WTC11 (cell line): ENCODE data around the gene IL18R1.

ENCODE experiments used
- CTCF ChIP-seq: fragments of 200-600 bp; IDR thresholded peaks from 2 replicates; pipeline ENCODE4 v1.8.0; 2022; ENCODE audit warnings: antibody characterized with exemption
- E2F5 ChIP-seq: sonication (generic); formaldehyde crosslinking; IDR thresholded peaks from 2 replicates; pipeline ENCODE4 v1.8.1; 2022; ENCODE audit warnings: mild to moderate bottlenecking, moderate library complexity, missing genetic modification reagents
- ESRRA ChIP-seq: sonication (generic); formaldehyde crosslinking; IDR thresholded peaks from 2 replicates; pipeline ENCODE4 v1.8.1; 2022; ENCODE audit warnings: mild to moderate bottlenecking, missing genetic modification reagents, borderline replicate concordance
- JUN ChIP-seq: sonication (generic); formaldehyde crosslinking; IDR thresholded peaks from 2 replicates; pipeline ENCODE4 v1.8.0; 2023; ENCODE audit warnings: mild to moderate bottlenecking, missing genetic modification reagents
- NFYB ChIP-seq: sonication (generic); formaldehyde crosslinking; conservative IDR thresholded peaks from 2 replicates; pipeline ENCODE4 v1.8.0; 2022; ENCODE audit warnings: low read depth, missing genetic modification reagents
- SP1 ChIP-seq: sonication (generic); formaldehyde crosslinking; conservative IDR thresholded peaks from 2 replicates; pipeline ENCODE4 v1.8.1; 2022; ENCODE audit warnings: missing genetic modification reagents
- ZNF512 ChIP-seq: sonication (generic); formaldehyde crosslinking; IDR thresholded peaks from 2 replicates; pipeline ENCODE4 v1.8.1; 2022; ENCODE audit warnings: missing genetic modification reagents, borderline replicate concordance

- TF ChIP-seq CTCF (no peak), JUN (CRISPR knock-in tag) (no peak), ZNF512 (no peak), NFYB (CRISPR knock-in tag) (no peak), ESRRA (CRISPR knock-in tag) (no peak), SP1 (CRISPR knock-in tag) (no peak), E2F5 (CRISPR knock-in tag) (no peak)
Measured at GRCh38 chr2:102436323-102436722, 80.7 kb downstream of the IL18R1 start.
